Nephron progenitor cell (in vitro differentiated cells): ENCODE measurements around the gene ENTHD1.

Experiments
- DNase-seq: peaks from one replicate; pipeline ENCODE4 v3.0.0; 2021
- H3K27ac Mint-ChIP-seq: 2 replicates; pipeline ENCODE4 v1.8.0; 2021; ENCODE audit warnings: mild to moderate bottlenecking, moderate library complexity, mixed read lengths
- H3K27me3 Mint-ChIP-seq: 2 replicates; pipeline ENCODE4 v1.8.0; 2021; ENCODE audit warnings: mild to moderate bottlenecking, low read depth, mixed read lengths; ENCODE audit not compliant: poor library complexity
- H3K36me3 Mint-ChIP-seq: 2 replicates; pipeline ENCODE4 v1.8.0; 2021; ENCODE audit warnings: low read depth, mixed read lengths
- H3K4me1 Mint-ChIP-seq: 2 replicates; pipeline ENCODE4 v1.8.0; 2021; ENCODE audit warnings: mixed read lengths
- H3K4me3 Mint-ChIP-seq: 2 replicates; pipeline ENCODE4 v1.8.0; 2021; ENCODE audit warnings: mild to moderate bottlenecking, moderate library complexity, mixed read lengths
- H3K9me3 Mint-ChIP-seq: 2 replicates; pipeline ENCODE4 v1.8.0; 2021; ENCODE audit warnings: mild to moderate bottlenecking, moderate library complexity, mixed read lengths
- CTCF ChIP-seq: fragments of 200-600 bp; sonication (generic); IDR thresholded peaks from 2 replicates; pipeline ENCODE4 v1.5.0; 2021; ENCODE audit warnings: antibody characterized with exemption

The ENTHD1 gene

GRCh38 chr22:39821008-39821407 is 72.6 kb downstream of the ENTHD1 start:
- Mint-ChIP-seq H3K4me3 (no peak overlapping the region), H3K27me3 (peaks cover 3% of the 10 kb centered on the region), H3K27ac (no peak overlapping the region), H3K9me3 (peaks cover 4% of the 10 kb centered on the region), H3K36me3 (no peaks in the 10 kb centered on the region), H3K4me1 (no peaks in the 10 kb centered on the region)
- TF ChIP-seq CTCF: no peak
- no peak for DNase-seq

DNA sequence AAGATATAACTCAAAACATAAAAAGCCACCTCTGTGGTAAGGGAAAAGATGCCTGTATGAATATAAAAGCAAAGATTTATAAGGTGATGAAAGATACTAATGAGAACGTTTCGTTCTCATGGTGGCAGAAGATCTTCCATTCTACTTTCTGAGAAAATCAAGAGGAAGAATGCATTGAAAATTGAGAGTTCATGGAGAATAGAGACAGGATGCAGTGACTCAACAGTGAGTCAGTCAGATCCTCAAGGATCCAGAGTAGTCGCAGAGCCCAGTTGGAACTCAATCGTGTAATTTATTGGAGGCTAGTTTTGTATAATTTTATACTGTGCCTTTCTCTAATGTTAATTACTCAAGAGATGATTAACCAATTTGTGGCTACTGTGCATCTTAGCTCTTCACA is 73.3 kb downstream of the ENTHD1 start:
- Mint-ChIP-seq H3K4me1 (no peaks in the 10 kb centered on the region), H3K4me3 (no peak overlapping the region), H3K9me3 (peaks cover 4% of the 10 kb centered on the region), H3K27ac (no peak overlapping the region), H3K36me3 (no peaks in the 10 kb centered on the region), H3K27me3 (peaks cover 3% of the 10 kb centered on the region)
- no peak for TF ChIP-seq CTCF
- DNase-seq: no peak

DNA sequence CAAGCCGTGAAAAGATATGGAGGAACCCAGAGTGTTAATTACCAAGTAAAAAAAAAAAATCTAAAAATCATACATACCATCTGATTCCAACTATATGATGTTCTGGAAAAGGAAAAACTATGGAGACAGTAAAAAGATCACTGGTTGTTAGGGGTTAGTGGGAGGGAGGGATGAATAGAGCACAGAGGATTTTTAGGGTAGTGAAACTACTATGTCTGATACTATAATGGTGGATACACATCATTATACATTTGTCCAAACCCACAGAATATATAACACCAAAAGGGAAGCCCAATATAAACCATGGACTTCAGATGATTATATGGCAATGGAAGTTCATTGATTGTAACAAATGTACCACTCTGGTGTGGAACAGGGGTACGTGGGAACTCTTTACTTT is 74.1 kb downstream of the ENTHD1 start:
- Mint-ChIP-seq H3K27me3 (peaks cover 3% of the 10 kb centered on the region), H3K27ac (no peak overlapping the region), H3K4me1 (no peaks in the 10 kb centered on the region), H3K36me3 (no peaks in the 10 kb centered on the region), H3K4me3 (no peak overlapping the region), H3K9me3 (peaks cover under 1% of the 10 kb centered on the region)
- DNase-seq: no peak
- TF ChIP-seq CTCF: no peak

GRCh38 chr22:39818094-39818493 is 75.5 kb downstream of the ENTHD1 start:
- Mint-ChIP-seq H3K4me1 (no peaks in the 10 kb centered on the region), H3K9me3 (no peaks in the 10 kb centered on the region), H3K27ac (no peak overlapping the region), H3K4me3 (no peak overlapping the region), H3K36me3 (no peaks in the 10 kb centered on the region), H3K27me3 (peaks cover 3% of the 10 kb centered on the region)
- TF ChIP-seq CTCF: no peak
- DNase-seq: no peak

GRCh38 chr22:39815932-39816331 is 77.6 kb downstream of the ENTHD1 start:
- Mint-ChIP-seq H3K27ac (no peak overlapping the region), H3K4me1 (no peaks in the 10 kb centered on the region), H3K4me3 (no peak overlapping the region), H3K36me3 (no peaks in the 10 kb centered on the region), H3K27me3 (peaks cover 5% of the 10 kb centered on the region), H3K9me3 (no peaks in the 10 kb centered on the region)
- DNase-seq: no peak
- no peak for TF ChIP-seq CTCF

GRCh38 chr22:39814899-39815298 is 78.7 kb downstream of the ENTHD1 start:
- TF ChIP-seq CTCF: no peak
- H3K9me3 Mint-ChIP-seq: no peaks in the 10 kb centered on the region
- H3K4me3 Mint-ChIP-seq: no peak overlapping the region
- H3K4me1 Mint-ChIP-seq: no peaks in the 10 kb centered on the region
- H3K36me3 Mint-ChIP-seq: no peaks in the 10 kb centered on the region
- peaks cover 5% of the 10 kb centered on the region for H3K27me3 Mint-ChIP-seq
- no peak for DNase-seq
- H3K27ac Mint-ChIP-seq: no peak overlapping the region
